Measurements from ENCODE around the gene MUC2. TPM values are rescaled to one million over a fixed set of nuclear protein-coding genes. Genes with fewer than 3 reads are reported as not detected.

Gene MUC2
- polyA plus RNA-seq, 3 donors: not detected

DNA sequence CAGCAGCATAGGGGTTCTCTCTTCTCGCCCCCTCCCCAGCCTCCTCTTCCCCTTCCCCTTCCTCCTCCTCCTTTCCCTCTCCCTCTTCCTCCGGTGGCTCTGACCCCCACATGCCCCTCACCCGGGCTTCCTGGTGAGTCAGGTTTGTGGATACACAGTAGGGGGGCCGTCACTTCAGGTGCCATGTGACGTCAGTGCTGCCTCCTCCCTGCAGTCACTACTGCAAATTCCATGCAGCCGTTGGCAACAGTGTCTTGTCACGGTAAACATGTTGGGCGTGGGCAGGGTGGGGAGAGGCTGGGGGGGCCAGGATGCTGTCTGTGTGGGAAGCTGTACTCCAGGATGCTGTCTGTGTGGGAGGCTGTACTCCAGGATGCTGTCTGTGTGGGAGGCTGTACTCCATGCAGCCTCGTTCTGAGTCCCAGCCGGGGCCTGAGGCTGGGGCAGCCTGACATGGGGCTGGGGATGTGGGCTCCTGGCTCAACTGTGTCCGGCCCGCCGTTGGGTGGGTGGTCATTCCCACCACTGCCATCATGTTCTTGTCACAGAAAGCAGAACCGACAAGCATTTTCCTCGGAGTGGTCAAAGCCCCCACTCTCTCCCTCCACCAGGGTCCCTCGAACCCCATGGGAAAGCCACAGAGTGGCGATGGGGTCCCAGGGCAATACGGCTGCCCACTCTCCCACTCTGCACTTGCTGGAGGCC lies 2.4 kb upstream of the MUC2 start:
- H3K27me3 Mint-ChIP-seq (ENCODE audit: low read depth in 3 of 3): peaks cover 0 to 8% (median 6%) of the 10 kb centered on the region in 3 donors
- H3K4me1 Mint-ChIP-seq: peaks cover 6% of the 10 kb centered on the region
- no peak overlapping the region for H3K27ac ChIP-seq (ENCODE audit: low read depth in 1 of 2, low read length in 2 of 2)
- H3K27ac Mint-ChIP-seq: no peak overlapping the region
- H3K79me2 ChIP-seq (ENCODE audit: insufficient read depth, low read length): no peaks in the 10 kb centered on the region
- 92% methylated on average over 11 of the region's 18 CpGs for WGBS (ENCODE audit: insufficient coverage)
- no peak overlapping the region for H3K4me3 ChIP-seq (replicated peaks in 1 of 3; ENCODE audit: low read depth in 2 of 3, low read length in 3 of 3)
- H3K9ac ChIP-seq (ENCODE audit: insufficient read depth, low read length, poor library complexity, severe bottlenecking): no peak overlapping the region
- no peaks in the 10 kb centered on the region for H4K20me1 ChIP-seq (ENCODE audit: insufficient read depth, low read length)
- H3K36me3 Mint-ChIP-seq: no peaks in the 10 kb centered on the region
- peaks cover 7 to 10% of the 10 kb centered on the region in 2 donors for H3K4me1 ChIP-seq (ENCODE audit: control insufficient read depth in 1 of 2, insufficient read depth in 2 of 2, low read length in 2 of 2)
- no peaks in the 10 kb centered on the region for H3K27me3 ChIP-seq (ENCODE audit: control insufficient read depth in 2 of 2, insufficient read depth in 2 of 2, low read length in 2 of 2)
- no peaks in the 10 kb centered on the region for H3K9me3 ChIP-seq (replicated peaks in 1 of 2; ENCODE audit: control insufficient read depth in 1 of 2, insufficient read depth in 1 of 2, low read length in 2 of 2)
- intact Hi-C loops (cut with micrococcal nuclease): no loop called here
- H3K9me3 Mint-ChIP-seq: no peaks in the 10 kb centered on the region
- no peak overlapping the region for H3K4me2 ChIP-seq (replicated peaks; ENCODE audit: extremely low read depth, low read length, poor library complexity, severe bottlenecking)
- H3K36me3 ChIP-seq (replicated peaks in 1 of 2; ENCODE audit: control insufficient read depth in 1 of 2, insufficient read depth in 2 of 2, low read length in 2 of 2): no peaks in the 10 kb centered on the region
- no peak for DNase-seq
- no peak overlapping the region for H2AFZ ChIP-seq (ENCODE audit: insufficient read depth, low read depth, low read length, poor library complexity, severe bottlenecking)
- no peak overlapping the region for H3K4me3 Mint-ChIP-seq
- no peak for TF ChIP-seq CTCF (IDR thresholded peaks at IDR 0.05)

GRCh38 chr11:1072821-1073231 lies 1.8 kb upstream of the MUC2 start:
- intact Hi-C loops (cut with micrococcal nuclease): no loop called here
- H3K9me3 ChIP-seq (replicated peaks in 1 of 2; ENCODE audit: control insufficient read depth in 1 of 2, insufficient read depth in 1 of 2, low read length in 2 of 2): peaks cover 0 to 4% of the 10 kb centered on the region in 2 donors
- H3K9ac ChIP-seq (ENCODE audit: insufficient read depth, low read length, poor library complexity, severe bottlenecking): peak overlapping the region; percentile 27
- no peak for TF ChIP-seq CTCF (IDR thresholded peaks at IDR 0.05)
- H3K36me3 ChIP-seq (replicated peaks in 1 of 2; ENCODE audit: control insufficient read depth in 1 of 2, insufficient read depth in 2 of 2, low read length in 2 of 2): no peaks in the 10 kb centered on the region
- H3K4me1 Mint-ChIP-seq: peaks cover 6% of the 10 kb centered on the region
- no peak overlapping the region for H3K4me3 Mint-ChIP-seq
- H3K27me3 Mint-ChIP-seq (ENCODE audit: low read depth in 3 of 3): peaks cover 0 to 8% (median 6%) of the 10 kb centered on the region in 3 donors
- WGBS (ENCODE audit: insufficient coverage): 87% methylated on average over 7 of the region's 9 CpGs
- H4K20me1 ChIP-seq (ENCODE audit: insufficient read depth, low read length): no peaks in the 10 kb centered on the region
- H3K79me2 ChIP-seq (ENCODE audit: insufficient read depth, low read length): no peaks in the 10 kb centered on the region
- no peaks in the 10 kb centered on the region for H3K36me3 Mint-ChIP-seq
- H3K9me3 Mint-ChIP-seq: no peaks in the 10 kb centered on the region
- no peak for DNase-seq
- peaks cover 7 to 10% of the 10 kb centered on the region in 2 donors for H3K4me1 ChIP-seq (ENCODE audit: control insufficient read depth in 1 of 2, insufficient read depth in 2 of 2, low read length in 2 of 2)
- H3K4me3 ChIP-seq (replicated peaks in 1 of 3; ENCODE audit: low read depth in 2 of 3, low read length in 3 of 3): no peak overlapping the region
- H3K27me3 ChIP-seq (ENCODE audit: control insufficient read depth in 2 of 2, insufficient read depth in 2 of 2, low read length in 2 of 2): no peaks in the 10 kb centered on the region
- H2AFZ ChIP-seq (ENCODE audit: insufficient read depth, low read depth, low read length, poor library complexity, severe bottlenecking): peak overlapping the region; percentile 61
- no peak overlapping the region for H3K4me2 ChIP-seq (replicated peaks; ENCODE audit: extremely low read depth, low read length, poor library complexity, severe bottlenecking)
- H3K27ac ChIP-seq (ENCODE audit: low read depth in 1 of 2, low read length in 2 of 2): no peak overlapping the region
- H3K27ac Mint-ChIP-seq: no peak overlapping the region

Data from CD14-positive monocyte (primary cell).